ENCODE data around the gene TMSB15B. TPM values are rescaled to one million over a fixed set of nuclear protein-coding genes. Genes with fewer than 3 reads are reported as not detected.
"Not testable (repeated sequence)": the region's sequence is repeated elsewhere in the genome, so short reads cannot be mapped to it uniquely, and the experiment has no call there.

Gene TMSB15B
- total RNA-seq, 1 donor from 2014 or later: 12.5 TPM

DNA sequence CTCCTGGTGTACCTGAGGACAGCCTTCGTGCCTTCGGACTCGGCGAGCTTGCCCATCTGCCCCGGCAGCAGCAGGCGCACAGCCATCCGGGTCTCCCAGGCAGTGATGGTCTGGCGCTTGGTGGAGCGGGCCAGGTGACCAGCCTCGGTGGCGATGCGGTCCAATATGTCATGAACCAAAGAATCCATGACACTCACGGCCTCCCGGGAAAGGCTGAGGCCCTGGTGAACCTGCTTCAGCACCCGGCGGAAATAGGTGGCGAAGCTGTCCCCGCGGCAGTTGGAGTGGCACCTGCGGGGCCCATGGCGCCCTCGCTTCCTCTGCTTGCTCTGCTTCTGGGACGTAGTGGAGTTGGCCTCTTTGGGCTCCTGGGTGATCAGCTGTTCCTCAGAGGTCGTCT is 50.7 kb downstream of the TMSB15B start:
- no peaks in the 10 kb centered on the region for H3K4me1 Mint-ChIP-seq (ENCODE audit: low read depth)
- no peaks in the 10 kb centered on the region for H3K36me3 Mint-ChIP-seq (ENCODE audit: low read depth)
- TF ChIP-seq CTCF (IDR thresholded peaks at IDR 0.05): no peak
- no peak overlapping the region for H3K4me3 Mint-ChIP-seq (ENCODE audit: unreplicated experiment)
- DNase-seq (ENCODE audit: low spot score): no peak
- no peak overlapping the region for H3K27ac Mint-ChIP-seq (ENCODE audit: unreplicated experiment)
- peaks cover 4% of the 10 kb centered on the region for H3K27me3 Mint-ChIP-seq (ENCODE audit: low read depth)
- H3K9me3 Mint-ChIP-seq (ENCODE audit: low read depth): peaks cover 10% of the 10 kb centered on the region

DNA sequence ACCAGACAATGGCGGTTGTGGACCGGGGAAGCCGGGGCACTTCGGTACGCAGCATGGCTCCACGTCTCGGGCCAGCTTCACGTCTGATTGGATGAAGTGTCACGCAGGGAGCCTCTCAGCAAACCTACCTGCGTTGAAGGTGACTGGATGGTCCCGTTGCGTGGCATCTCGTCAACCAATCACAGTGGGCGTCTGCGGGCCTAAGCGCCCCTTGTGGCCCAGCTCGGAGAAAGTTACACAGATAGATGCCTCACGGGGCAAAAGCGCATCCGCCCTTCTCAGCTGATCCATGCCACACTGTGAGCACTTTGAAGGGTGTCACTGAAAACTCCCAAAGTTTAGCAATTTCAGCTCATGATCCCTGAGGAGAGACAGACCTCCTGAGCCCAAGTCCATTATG is 51.2 kb downstream of the TMSB15B start, which contains the start of gene H2BW1:
TSS of gene H2BW1 (minus strand) at position 103 of the 400 bp plus-strand sequence. CDS start 132 bp downstream, outside the sequence.
- Mint-ChIP-seq H3K9me3 (ENCODE audit: low read depth) (peaks cover 13% of the 10 kb centered on the region), H3K27me3 (ENCODE audit: low read depth) (peaks cover 4% of the 10 kb centered on the region), H3K4me1 (ENCODE audit: low read depth) (no peaks in the 10 kb centered on the region), H3K27ac (ENCODE audit: unreplicated experiment) (no peak within 1 kb of the TSS), H3K4me3 (ENCODE audit: unreplicated experiment) (no peak within 1 kb of the TSS), H3K36me3 (ENCODE audit: low read depth) (no peaks in the 10 kb centered on the region)
- DNase-seq (ENCODE audit: low spot score): no peak
- TF ChIP-seq CTCF (IDR thresholded peaks at IDR 0.05): no peak

- H3K4me3 Mint-ChIP-seq (ENCODE audit: unreplicated experiment); H3K27me3 Mint-ChIP-seq (ENCODE audit: low read depth); H3K36me3 Mint-ChIP-seq (ENCODE audit: low read depth); H3K4me1 Mint-ChIP-seq (ENCODE audit: low read depth); H3K27ac Mint-ChIP-seq (ENCODE audit: unreplicated experiment); H3K9me3 Mint-ChIP-seq (ENCODE audit: low read depth); DNase-seq (ENCODE audit: low spot score): not testable (repeated sequence)
These were observed 53.1 kb downstream of the TMSB15B start for GRCh38 chrX:104015576-104015975.

Other genes starting within 250 kb of the TMSB15B start
- gene PLP1, start 185.8 kb upstream of the TMSB15B start, total RNA-seq: 0.77 to 1.2 TPM (median 1.1 TPM) in 3 replicates
- 2.6 to 4.1 TPM (median 2.7 TPM) in 3 replicates for gene RAB9B, start 130.4 kb upstream of the TMSB15B start, total RNA-seq
- not detected in 3 replicates for gene H2BW1, start 51.1 kb downstream of the TMSB15B start, total RNA-seq
- gene H2BW2, start 77.3 kb downstream of the TMSB15B start, total RNA-seq: 0.59 TPM in 1 of 3 replicates, not detected in the others
- 3.4 to 4.5 TPM (median 4.3 TPM) in 3 replicates for gene TMSB15C, start 113.6 kb downstream of the TMSB15B start, total RNA-seq
- 1.9 to 6.8 TPM (median 5.0 TPM) in 3 replicates for gene ZCCHC18, start 149.9 kb downstream of the TMSB15B start, total RNA-seq
- gene SLC25A53, start 194.4 kb downstream of the TMSB15B start, total RNA-seq: 3.4 to 4.9 TPM (median 4.4 TPM) in 3 replicates
- 14.6 to 15.5 TPM (median 15.2 TPM) in 3 replicates for gene FAM199X, start 203.8 kb downstream of the TMSB15B start, total RNA-seq

Measured in chondrocyte (in vitro differentiated cells).